LNCAP (cell line): ENCODE results near the gene PRSS8.

Source experiments
- TF ChIP-seq, protein P1 (sequence below): fragments of 450-650 bp; IDR thresholded peaks from 2 replicates; pipeline ENCODE4 v1.5.1; 2017; ENCODE audit warnings: mild to moderate bottlenecking

The PRSS8 gene

DNA sequence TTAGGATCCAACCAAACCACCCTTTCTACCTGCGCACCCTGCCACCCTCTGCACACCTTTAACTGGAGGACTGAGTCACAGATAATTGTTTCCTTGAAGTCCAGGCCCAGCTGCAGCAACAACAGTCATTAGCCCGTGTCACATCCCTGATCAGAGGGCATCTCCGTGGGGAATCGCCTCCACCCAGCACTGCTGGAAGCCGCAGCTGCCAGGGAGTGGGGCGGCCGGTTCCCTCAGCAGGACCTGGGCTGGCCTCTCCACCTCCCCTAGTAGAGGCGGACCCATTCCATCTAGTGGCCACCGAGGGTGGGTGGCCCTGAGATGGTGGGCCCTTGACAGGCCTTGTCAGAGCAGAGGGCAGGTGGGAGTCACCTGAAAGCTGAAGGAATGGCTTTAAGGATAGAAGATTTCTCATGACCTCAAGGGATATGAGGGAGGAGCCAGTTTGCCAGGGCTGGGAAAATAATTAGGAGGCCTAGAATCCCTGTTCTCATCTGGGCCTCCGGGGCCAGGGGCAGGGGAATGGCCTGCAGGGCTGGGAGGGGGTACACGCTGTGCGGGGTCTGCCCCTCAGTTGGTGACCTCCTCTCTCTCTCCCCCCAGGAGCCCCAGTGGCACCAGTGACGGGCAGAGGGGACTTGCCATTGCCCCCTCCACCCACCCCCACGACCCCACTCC lies 53.0 kb downstream of the PRSS8 start:
- TF ChIP-seq, protein P1, sequence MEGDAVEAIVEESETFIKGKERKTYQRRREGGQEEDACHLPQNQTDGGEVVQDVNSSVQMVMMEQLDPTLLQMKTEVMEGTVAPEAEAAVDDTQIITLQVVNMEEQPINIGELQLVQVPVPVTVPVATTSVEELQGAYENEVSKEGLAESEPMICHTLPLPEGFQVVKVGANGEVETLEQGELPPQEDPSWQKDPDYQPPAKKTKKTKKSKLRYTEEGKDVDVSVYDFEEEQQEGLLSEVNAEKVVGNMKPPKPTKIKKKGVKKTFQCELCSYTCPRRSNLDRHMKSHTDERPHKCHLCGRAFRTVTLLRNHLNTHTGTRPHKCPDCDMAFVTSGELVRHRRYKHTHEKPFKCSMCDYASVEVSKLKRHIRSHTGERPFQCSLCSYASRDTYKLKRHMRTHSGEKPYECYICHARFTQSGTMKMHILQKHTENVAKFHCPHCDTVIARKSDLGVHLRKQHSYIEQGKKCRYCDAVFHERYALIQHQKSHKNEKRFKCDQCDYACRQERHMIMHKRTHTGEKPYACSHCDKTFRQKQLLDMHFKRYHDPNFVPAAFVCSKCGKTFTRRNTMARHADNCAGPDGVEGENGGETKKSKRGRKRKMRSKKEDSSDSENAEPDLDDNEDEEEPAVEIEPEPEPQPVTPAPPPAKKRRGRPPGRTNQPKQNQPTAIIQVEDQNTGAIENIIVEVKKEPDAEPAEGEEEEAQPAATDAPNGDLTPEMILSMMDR, result no peak
